GM12875 (cell line): ENCODE data around the gene SIPA1L2.

Source experiments
- H3K4me3 ChIP-seq: one replicate; pipeline ENCODE4 v1.5.1; 2011; ENCODE audit warnings: low read depth, low read length, control low read depth
- CTCF ChIP-seq: IDR thresholded peaks from 2 replicates; pipeline ENCODE4 v1.5.1; 2011; ENCODE audit warnings: low read depth, mild to moderate bottlenecking, control low read depth, inconsistent platforms, low read length, moderate library complexity, borderline replicate concordance; ENCODE audit not compliant: insufficient read depth

SIPA1L2 gene

GRCh38 chr1:232669981-232670747, 40.2 kb upstream of the SIPA1L2 start:
- no peak for TF ChIP-seq CTCF
- no peak overlapping the region for H3K4me3 ChIP-seq

GRCh38 chr1:232667778-232668165, 37.8 kb upstream of the SIPA1L2 start:
- H3K4me3 ChIP-seq, result no peak overlapping the region

GRCh38 chr1:232667094-232667777, 37.3 kb upstream of the SIPA1L2 start:
- H3K4me3 ChIP-seq, result no peak overlapping the region
- TF ChIP-seq CTCF, result no peak

More at GRCh38 chr1:232667778-232668165, 37.8 kb upstream of the SIPA1L2 start:
- no peak for TF ChIP-seq CTCF

GRCh38 chr1:232664844-232665777, 35.2 kb upstream of the SIPA1L2 start:
- no peak for TF ChIP-seq CTCF
- H3K4me3 ChIP-seq, result no peak overlapping the region

GRCh38 chr1:232662910-232663309, 33.0 kb upstream of the SIPA1L2 start:
- TF ChIP-seq CTCF, result no peak
- H3K4me3 ChIP-seq, result no peak overlapping the region

GRCh38 chr1:232658386-232658785, 28.5 kb upstream of the SIPA1L2 start:
- H3K4me3 ChIP-seq, result no peak overlapping the region
- no peak for TF ChIP-seq CTCF
